ENCODE data around the gene GATC. TPM values are rescaled to one million over a fixed set of nuclear protein-coding genes. Genes with fewer than 3 reads are reported as not detected.

The GATC gene
- total RNA-seq, 1 donor from 2014 or later = 15.5 TPM

- Histone ChIP-seq H3K27ac (peak overlapping the region; percentile 97), H3K4me3 (peak overlapping the region; percentile 98 to 99), H3K9me3 (no peaks in the 10 kb centered on the region), H3K4me1 (peaks cover 25% of the 10 kb centered on the region), H3K36me3 (peaks cover 0 to 20% of the 10 kb centered on the region in 2 donors), H3K27me3 (no peaks in the 10 kb centered on the region)
- no peak for TF ChIP-seq POLR2A (IDR thresholded peaks at IDR 0.05)
- peak in 1 of 2 donors; percentile 19 for TF ChIP-seq POLR2AphosphoS5 (IDR thresholded peaks at IDR 0.05; ENCODE audit: insufficient read depth in 1 of 2, low read depth in 1 of 2)
- TF ChIP-seq CTCF (IDR thresholded peaks at IDR 0.05) = peak in 1 of 3 experiments; percentile 13
- DNase-seq (ENCODE audit: extremely low spot score in 2 of 2) = peak in 1 of 2 donors; percentile 87
- intact Hi-C loops (cut with DNase I) = no loop called here
These were observed 50.4 kb downstream of the GATC start for GRCh38 chr12:120496413-120497340.

GRCh38 chr12:120497524-120498150 lies 51.4 kb downstream of the GATC start:
- TF ChIP-seq POLR2A (IDR thresholded peaks at IDR 0.05) = no peak
- no peak for TF ChIP-seq POLR2AphosphoS5 (IDR thresholded peaks at IDR 0.05; ENCODE audit: insufficient read depth in 1 of 2, low read depth in 1 of 2)
- TF ChIP-seq CTCF (IDR thresholded peaks at IDR 0.05) = no peak
- intact Hi-C loops (cut with DNase I) = no loop called here
- peaks cover 0 to 20% of the 10 kb centered on the region in 2 donors for H3K36me3 ChIP-seq
- H3K4me1 ChIP-seq = peaks cover 25% of the 10 kb centered on the region
- no peaks in the 10 kb centered on the region for H3K27me3 ChIP-seq
- peak overlapping the region; percentile 97 for H3K27ac ChIP-seq
- peak overlapping the region; percentile 98 to 99 for H3K4me3 ChIP-seq
- no peak for DNase-seq (ENCODE audit: extremely low spot score in 2 of 2)
- H3K9me3 ChIP-seq = no peaks in the 10 kb centered on the region

- DNase-seq (ENCODE audit: extremely low spot score in 2 of 2) = no peak
- intact Hi-C loops (cut with DNase I) = no loop called here
- Histone ChIP-seq H3K27ac (no peak overlapping the region), H3K4me1 (peaks cover 25% of the 10 kb centered on the region), H3K27me3 (no peaks in the 10 kb centered on the region), H3K4me3 (no peak overlapping the region), H3K9me3 (no peaks in the 10 kb centered on the region), H3K36me3 (peaks cover 0 to 31% of the 10 kb centered on the region in 2 donors)
- TF ChIP-seq POLR2A (IDR thresholded peaks at IDR 0.05) (no peak), CTCF (IDR thresholded peaks at IDR 0.05) (no peak), POLR2AphosphoS5 (IDR thresholded peaks at IDR 0.05; ENCODE audit: insufficient read depth in 1 of 2, low read depth in 1 of 2) (no peak)
These were observed 52.7 kb downstream of the GATC start for GRCh38 chr12:120498870-120499515.

GRCh38 chr12:120500581-120500980 lies 54.3 kb downstream of the GATC start:
- Histone ChIP-seq H3K4me3 (no peak overlapping the region), H3K36me3 (peaks cover 0 to 33% of the 10 kb centered on the region in 2 donors), H3K27ac (no peak overlapping the region), H3K9me3 (no peaks in the 10 kb centered on the region), H3K27me3 (no peaks in the 10 kb centered on the region), H3K4me1 (peaks cover 13% of the 10 kb centered on the region)
- no peak for DNase-seq (ENCODE audit: extremely low spot score in 2 of 2)
- no peak for TF ChIP-seq CTCF (IDR thresholded peaks at IDR 0.05)
- no peak for TF ChIP-seq POLR2AphosphoS5 (IDR thresholded peaks at IDR 0.05; ENCODE audit: insufficient read depth in 1 of 2, low read depth in 1 of 2)
- no peak for TF ChIP-seq POLR2A (IDR thresholded peaks at IDR 0.05)
- intact Hi-C loops (cut with DNase I) = no loop called here
